ENCODE results near the gene MVB12B. TPM values are rescaled to one million over a fixed set of nuclear protein-coding genes. Genes with fewer than 3 reads are reported as not detected.

The MVB12B gene
- total and polyA plus RNA-seq, 2 of the 4 experiments (the other 2 are of a cell fraction) = 2.0 to 4.0 TPM

DNA sequence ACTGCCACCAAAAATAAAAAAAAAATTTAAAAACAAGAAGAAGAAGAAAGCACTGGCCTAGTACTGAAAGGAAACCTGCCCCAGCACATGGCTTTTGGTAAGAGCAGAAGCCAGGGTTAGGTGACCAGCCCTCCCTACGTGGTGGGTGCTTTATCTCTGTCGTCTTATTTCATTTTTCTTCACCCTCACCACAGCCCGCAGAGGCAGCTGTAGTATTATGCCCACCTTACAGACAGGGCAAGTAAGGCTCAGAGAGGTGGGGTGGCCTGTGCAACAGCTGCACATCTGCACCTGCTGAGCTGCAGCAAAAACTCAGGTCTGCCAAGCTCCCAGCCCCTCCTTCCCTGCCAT lies 146.3 kb downstream of the MVB12B start:
- H3K9ac ChIP-seq (ENCODE audit: low read depth, low read length) = no peak overlapping the region
- H3K9me1 ChIP-seq (ENCODE audit: insufficient read depth, low read length) = peaks cover 11% of the 10 kb centered on the region
- no peak overlapping the region for H2BK120ac ChIP-seq (ENCODE audit: low read depth, low read length)
- no peaks in the 10 kb centered on the region for H4K20me1 ChIP-seq (ENCODE audit: insufficient read depth, low read length)
- no peak overlapping the region for H4K91ac ChIP-seq (ENCODE audit: insufficient read depth, low read depth, low read length)
- no peak overlapping the region for H3K4me2 ChIP-seq (ENCODE audit: low read depth, low read length)
- H2BK5ac ChIP-seq (ENCODE audit: low read depth, low read length, poor library complexity, severe bottlenecking) = no peak overlapping the region
- no peak overlapping the region for H3K23ac ChIP-seq (ENCODE audit: low read depth, low read length)
- no peak for ATAC-seq (ENCODE audit: low read depth)
- no peak overlapping the region for H3K4ac ChIP-seq (ENCODE audit: low read depth, low read length)
- no peak overlapping the region for H2BK20ac ChIP-seq (ENCODE audit: low read depth, low read length)
- H3K36me3 ChIP-seq (ENCODE audit: control insufficient read depth, insufficient read depth, low read length) = no peaks in the 10 kb centered on the region
- no peak overlapping the region for H3K56ac ChIP-seq (ENCODE audit: extremely low read depth, insufficient read depth, low read length)
- H3K79me1 ChIP-seq (ENCODE audit: low read depth in 1 of 2, low read length in 2 of 2) = no peaks in the 10 kb centered on the region
- POLR2A ChIA-PET (ENCODE audit: unreplicated experiment) = no interaction called here
- no peaks in the 10 kb centered on the region for H3K27me3 ChIP-seq (ENCODE audit: control insufficient read depth, insufficient read depth, low read length)
- CTCF ChIA-PET = interaction anchor here (1.0 kb wide), 1 partner anchor 9 kb away, joined by 4 read pairs; no protein-coding TSS in a partner anchor
- in situ Hi-C loops (cut with MboI; ENCODE audit: low sequenced_read_pairs) = no loop called here
- intact Hi-C loops (cut with micrococcal nuclease) = no loop called here
- no peak for DNase-seq
- no peak overlapping the region for H2AK9ac ChIP-seq (replicated peaks; ENCODE audit: low read depth, low read length, poor library complexity)
- peaks cover 9% of the 10 kb centered on the region for H3K4me1 ChIP-seq (ENCODE audit: control insufficient read depth, insufficient read depth, low read length)
- BruUV-seq (replicated peaks) = no TSS peak
- H2AFZ ChIP-seq (replicated peaks; ENCODE audit: low read length, poor library complexity) = no peak overlapping the region
- H4K8ac ChIP-seq (ENCODE audit: low read depth in 2 of 2, low read length in 2 of 2) = no peak overlapping the region
- no peak overlapping the region for H2AK5ac ChIP-seq (ENCODE audit: low read depth, low read length)
- H3K27ac ChIP-seq (ENCODE audit: insufficient read depth, low read length) = no peak overlapping the region
- no peaks in the 10 kb centered on the region for H3K9me3 ChIP-seq (ENCODE audit: control insufficient read depth, insufficient read depth, low read length)
- no peak overlapping the region for H3K18ac ChIP-seq (ENCODE audit: low read depth, low read length)
- no peak overlapping the region for H4K5ac ChIP-seq (ENCODE audit: low read depth, low read length)
- dilution Hi-C loops (cut with HindIII; ENCODE audit: low sequenced_read_pairs, unreplicated experiment) = no loop called here
- H2BK15ac ChIP-seq (ENCODE audit: low read depth, low read length) = no peak overlapping the region
- H3K14ac ChIP-seq (replicated peaks; ENCODE audit: low read depth, low read length) = no peak overlapping the region
- H3K4me3 ChIP-seq (ENCODE audit: insufficient read depth, low read depth, low read length) = no peak overlapping the region
- WGBS, 2 experiments (ENCODE audit: extremely low coverage in 2 of 2, insufficient read length in 1 of 2) = no CpG with 5 or more reads among the region's 3 CpGs
- no peak for TF ChIP-seq MAFK (IDR thresholded peaks at IDR 0.05; ENCODE audit: low read depth, low read length)
- no peak for TF ChIP-seq FOS (IDR thresholded peaks at IDR 0.05; ENCODE audit: low read depth, low read length)
- no peak for TF ChIP-seq CHD1 (IDR thresholded peaks at IDR 0.05; ENCODE audit: low read depth, low read length)
- TF ChIP-seq BHLHE40 (IDR thresholded peaks at IDR 0.05; ENCODE audit: low read depth, low read length) = no peak
- no peak for TF ChIP-seq MXI1 (IDR thresholded peaks at IDR 0.05; ENCODE audit: borderline replicate concordance, low read depth, low read length)
- no peak for TF ChIP-seq CTCF (conservative IDR thresholded peaks at IDR 0.05; ENCODE audit: low read depth, low read length)
- no peak for TF ChIP-seq CEBPB (IDR thresholded peaks at IDR 0.05; ENCODE audit: low read depth, low read length)
- TF ChIP-seq MAZ (IDR thresholded peaks at IDR 0.05; ENCODE audit: borderline replicate concordance, low read depth, low read length) = no peak
- no peak for TF ChIP-seq NFE2L2 (IDR thresholded peaks at IDR 0.05; ENCODE audit: low read depth, low read length)
- TF ChIP-seq RCOR1 (IDR thresholded peaks at IDR 0.05; ENCODE audit: insufficient replicate concordance, low read length) = no peak
- no peak for TF ChIP-seq ELK1 (IDR thresholded peaks at IDR 0.05; ENCODE audit: borderline replicate concordance, low read depth, low read length)
- no peak for TF ChIP-seq SMC3 (IDR thresholded peaks at IDR 0.05; ENCODE audit: low read depth, low read length)
- TF ChIP-seq, protein P1, sequence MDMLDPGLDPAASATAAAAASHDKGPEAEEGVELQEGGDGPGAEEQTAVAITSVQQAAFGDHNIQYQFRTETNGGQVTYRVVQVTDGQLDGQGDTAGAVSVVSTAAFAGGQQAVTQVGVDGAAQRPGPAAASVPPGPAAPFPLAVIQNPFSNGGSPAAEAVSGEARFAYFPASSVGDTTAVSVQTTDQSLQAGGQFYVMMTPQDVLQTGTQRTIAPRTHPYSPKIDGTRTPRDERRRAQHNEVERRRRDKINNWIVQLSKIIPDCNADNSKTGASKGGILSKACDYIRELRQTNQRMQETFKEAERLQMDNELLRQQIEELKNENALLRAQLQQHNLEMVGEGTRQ (IDR thresholded peaks at IDR 0.05; ENCODE audit: low read depth, low read length) = no peak
